ENCODE measurements around the gene TTC21B.

Gene TTC21B

DNA sequence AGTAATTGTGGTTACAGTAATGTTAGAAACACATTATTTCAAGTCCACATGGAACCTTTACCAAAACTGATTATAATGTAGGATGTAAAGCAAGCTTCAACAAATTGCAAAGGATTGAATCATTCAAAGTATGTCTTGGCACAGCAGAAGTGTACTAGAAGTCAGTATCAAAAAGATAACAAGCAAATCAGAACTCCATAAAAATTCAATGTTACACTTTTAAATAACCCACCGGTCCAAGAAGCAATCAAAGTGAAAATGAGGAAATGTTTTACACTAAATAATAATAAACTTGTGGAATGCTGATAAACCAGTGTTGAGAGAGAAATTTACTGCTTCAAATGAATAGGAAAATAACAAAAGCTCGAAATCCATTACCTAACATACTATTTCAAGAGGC lies 47.7 kb downstream of the TTC21B start:
- TF ChIP-seq, protein P1, sequence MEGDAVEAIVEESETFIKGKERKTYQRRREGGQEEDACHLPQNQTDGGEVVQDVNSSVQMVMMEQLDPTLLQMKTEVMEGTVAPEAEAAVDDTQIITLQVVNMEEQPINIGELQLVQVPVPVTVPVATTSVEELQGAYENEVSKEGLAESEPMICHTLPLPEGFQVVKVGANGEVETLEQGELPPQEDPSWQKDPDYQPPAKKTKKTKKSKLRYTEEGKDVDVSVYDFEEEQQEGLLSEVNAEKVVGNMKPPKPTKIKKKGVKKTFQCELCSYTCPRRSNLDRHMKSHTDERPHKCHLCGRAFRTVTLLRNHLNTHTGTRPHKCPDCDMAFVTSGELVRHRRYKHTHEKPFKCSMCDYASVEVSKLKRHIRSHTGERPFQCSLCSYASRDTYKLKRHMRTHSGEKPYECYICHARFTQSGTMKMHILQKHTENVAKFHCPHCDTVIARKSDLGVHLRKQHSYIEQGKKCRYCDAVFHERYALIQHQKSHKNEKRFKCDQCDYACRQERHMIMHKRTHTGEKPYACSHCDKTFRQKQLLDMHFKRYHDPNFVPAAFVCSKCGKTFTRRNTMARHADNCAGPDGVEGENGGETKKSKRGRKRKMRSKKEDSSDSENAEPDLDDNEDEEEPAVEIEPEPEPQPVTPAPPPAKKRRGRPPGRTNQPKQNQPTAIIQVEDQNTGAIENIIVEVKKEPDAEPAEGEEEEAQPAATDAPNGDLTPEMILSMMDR (IDR thresholded peaks at IDR 0.05), result no peak
- no peak overlapping the region for H3K27ac Mint-ChIP-seq
- no peaks in the 10 kb centered on the region for H3K27me3 Mint-ChIP-seq (ENCODE audit: low read depth, poor library complexity)
- peaks cover 57% of the 10 kb centered on the region for H3K36me3 Mint-ChIP-seq (ENCODE audit: low read depth)
- H3K4me1 Mint-ChIP-seq, result no peaks in the 10 kb centered on the region
- no peak overlapping the region for H3K4me3 Mint-ChIP-seq
- H3K9me3 Mint-ChIP-seq, result no peaks in the 10 kb centered on the region
- DNase-seq, result no peak

DNA sequence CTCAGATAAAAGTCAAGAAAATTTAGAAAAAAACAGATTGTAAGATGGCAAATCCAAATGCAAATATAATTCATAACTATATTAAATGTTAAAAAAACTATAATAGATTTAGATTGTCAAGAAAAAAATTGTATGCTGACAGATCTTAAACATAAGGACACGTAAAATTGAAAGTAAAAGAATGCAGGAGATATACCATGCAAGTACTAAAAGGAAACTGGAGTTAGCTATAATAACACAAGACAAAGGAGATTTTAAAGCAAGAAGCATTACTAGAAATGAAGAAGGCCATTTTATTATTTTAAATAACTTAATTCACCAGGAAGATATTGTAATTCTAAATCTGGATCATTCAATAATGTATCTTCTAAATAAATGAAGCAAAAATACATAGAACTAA lies 48.3 kb downstream of the TTC21B start:
- Mint-ChIP-seq H3K36me3 (ENCODE audit: low read depth) (peaks cover 51% of the 10 kb centered on the region), H3K9me3 (no peaks in the 10 kb centered on the region), H3K4me1 (no peaks in the 10 kb centered on the region), H3K27me3 (ENCODE audit: low read depth, poor library complexity) (no peaks in the 10 kb centered on the region), H3K27ac (no peak overlapping the region), H3K4me3 (no peak overlapping the region)
- DNase-seq, result no peak
- TF ChIP-seq, protein P1 (IDR thresholded peaks at IDR 0.05), result no peak

DNA sequence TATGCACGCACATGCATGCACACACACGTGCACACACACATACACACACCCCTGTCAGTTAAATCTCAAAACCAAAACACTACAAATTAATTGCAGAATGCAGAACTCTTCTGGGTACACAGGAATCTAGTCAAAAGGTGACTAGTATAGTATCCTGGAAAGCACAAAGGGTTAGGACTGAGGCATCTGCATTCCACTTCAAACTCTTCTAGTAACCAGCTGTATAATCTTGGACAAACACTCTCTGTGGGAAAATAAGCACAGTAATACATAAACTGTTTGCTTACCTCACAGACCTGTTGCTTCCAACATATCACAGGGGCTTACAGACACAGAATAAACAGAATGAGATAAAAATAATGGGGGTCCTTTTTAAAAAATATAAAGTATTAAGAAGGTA lies 49.1 kb downstream of the TTC21B start:
- DNase-seq, result no peak
- peaks cover 47% of the 10 kb centered on the region for H3K36me3 Mint-ChIP-seq (ENCODE audit: low read depth)
- H3K27ac Mint-ChIP-seq, result no peak overlapping the region
- H3K27me3 Mint-ChIP-seq (ENCODE audit: low read depth, poor library complexity), result no peaks in the 10 kb centered on the region
- H3K4me3 Mint-ChIP-seq, result no peak overlapping the region
- H3K9me3 Mint-ChIP-seq, result no peaks in the 10 kb centered on the region
- TF ChIP-seq, protein P1 (IDR thresholded peaks at IDR 0.05), result no peak
- H3K4me1 Mint-ChIP-seq, result no peaks in the 10 kb centered on the region

DNA sequence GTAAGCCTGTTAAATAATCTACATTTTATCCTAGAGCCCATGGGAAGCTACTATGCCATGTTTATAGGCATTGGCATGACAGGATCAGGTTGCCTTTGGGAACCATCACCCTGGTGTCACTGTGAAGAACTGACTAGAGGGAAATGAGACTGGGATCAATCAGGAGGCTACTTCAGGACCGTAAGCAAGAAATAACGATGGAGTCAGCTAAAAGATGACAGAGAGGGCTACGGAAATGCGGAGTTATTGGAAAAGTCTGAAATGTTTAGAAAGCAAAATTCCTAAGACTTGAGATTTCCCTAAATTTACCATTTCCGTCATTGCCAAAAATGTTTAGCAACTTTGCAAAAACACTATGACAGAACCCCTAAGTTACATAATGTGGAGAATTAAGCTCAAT lies 50.2 kb downstream of the TTC21B start:
- no peak overlapping the region for H3K4me3 Mint-ChIP-seq
- no peak for DNase-seq
- H3K4me1 Mint-ChIP-seq, result peaks cover under 1% of the 10 kb centered on the region
- TF ChIP-seq, protein P1 (IDR thresholded peaks at IDR 0.05), result no peak
- no peaks in the 10 kb centered on the region for H3K27me3 Mint-ChIP-seq (ENCODE audit: low read depth, poor library complexity)
- no peak overlapping the region for H3K27ac Mint-ChIP-seq
- no peaks in the 10 kb centered on the region for H3K9me3 Mint-ChIP-seq
- H3K36me3 Mint-ChIP-seq (ENCODE audit: low read depth), result peaks cover 56% of the 10 kb centered on the region

DNA sequence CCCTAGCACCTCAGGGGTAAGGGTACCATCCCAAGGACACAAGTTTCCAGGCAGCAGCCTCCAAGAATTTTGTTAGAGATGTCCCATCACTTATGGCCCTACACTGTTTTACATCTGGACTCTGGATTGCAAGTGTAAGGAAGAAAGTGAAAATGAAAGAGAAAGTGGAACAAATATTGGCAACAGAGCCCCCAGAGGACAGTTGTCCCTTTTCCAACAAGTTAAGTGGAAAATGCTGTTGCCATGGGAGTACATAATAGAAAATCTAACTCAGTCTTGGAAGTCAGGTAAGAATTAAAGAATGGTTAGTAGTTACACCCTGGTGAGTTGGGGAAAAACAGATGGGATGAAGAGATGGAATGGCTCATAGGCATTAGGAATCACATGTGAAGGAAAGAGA lies 50.6 kb downstream of the TTC21B start:
- no peaks in the 10 kb centered on the region for H3K9me3 Mint-ChIP-seq
- TF ChIP-seq, protein P1 (IDR thresholded peaks at IDR 0.05), result no peak
- H3K27me3 Mint-ChIP-seq (ENCODE audit: low read depth, poor library complexity), result no peaks in the 10 kb centered on the region
- H3K27ac Mint-ChIP-seq, result no peak overlapping the region
- no peak for DNase-seq
- peaks cover 61% of the 10 kb centered on the region for H3K36me3 Mint-ChIP-seq (ENCODE audit: low read depth)
- peaks cover 5% of the 10 kb centered on the region for H3K4me1 Mint-ChIP-seq
- H3K4me3 Mint-ChIP-seq, result no peak overlapping the region

DNA sequence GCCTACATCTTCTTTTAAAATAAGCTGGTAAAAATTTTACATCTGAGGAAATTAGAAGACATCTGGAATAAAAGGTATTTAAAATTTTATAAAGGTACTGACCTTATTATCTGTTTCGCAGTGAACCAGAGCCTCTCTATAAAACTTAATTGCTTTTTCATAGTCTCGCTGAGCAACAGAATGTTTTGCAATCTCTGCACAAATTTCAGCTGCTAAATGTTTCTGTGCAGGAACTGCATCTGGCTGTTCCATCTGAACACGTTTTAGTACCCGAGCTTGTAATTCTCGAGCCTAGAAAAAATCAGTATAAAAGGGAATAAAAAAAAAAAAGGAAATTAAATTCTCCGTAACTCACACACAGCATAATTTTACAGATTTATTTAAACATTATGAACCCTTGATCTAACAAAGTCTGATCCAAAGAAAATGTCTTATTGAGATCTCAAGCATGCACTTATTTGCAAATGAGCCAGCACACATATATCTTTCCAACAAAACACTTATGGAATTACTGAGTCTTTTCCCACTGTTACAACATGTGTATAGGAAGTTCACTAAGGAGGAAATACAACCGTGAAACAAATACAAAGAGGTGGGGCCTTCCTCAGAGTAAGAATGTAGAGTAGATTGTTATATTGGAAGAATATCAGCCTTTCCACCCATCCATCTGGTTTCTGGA lies 51.8 kb downstream of the TTC21B start:
- DNase-seq, result no peak
- Mint-ChIP-seq H3K27me3 (ENCODE audit: low read depth, poor library complexity) (no peaks in the 10 kb centered on the region), H3K9me3 (no peaks in the 10 kb centered on the region), H3K27ac (peak overlapping the region; percentile 29), H3K4me3 (no peak overlapping the region), H3K4me1 (peaks cover 15% of the 10 kb centered on the region), H3K36me3 (ENCODE audit: low read depth) (peaks cover 60% of the 10 kb centered on the region)
- TF ChIP-seq, protein P1 (IDR thresholded peaks at IDR 0.05), result no peak

Measured in nephron progenitor cell (in vitro differentiated cells).